ENCODE measurements around the gene FBLN5. TPM values are rescaled to one million over a fixed set of nuclear protein-coding genes. Genes with fewer than 3 reads are reported as not detected.

The FBLN5 gene
- total RNA-seq, 4 donors from 2014 or later, result 109 to 215 (median 186) TPM

- Histone ChIP-seq H3K9me3 (peaks cover 0 to 3% (median 0%) of the 10 kb centered on the region in 4 donors), H3K4me3 (peak overlapping the region; percentile 36 to 77 (median 66)), H3K36me3 (no peaks in the 10 kb centered on the region), H3K27me3 (peaks cover 0 to 4% of the 10 kb centered on the region in 2 donors), H3K4me1 (peaks cover 0 to 22% (median 5%) of the 10 kb centered on the region in 4 donors), H3K27ac (peak overlapping the region; percentile 76 to 90 (median 87))
- no peak for DNase-seq (ENCODE audit: low spot score in 2 of 2)
- no peak for TF ChIP-seq POLR2A (IDR thresholded peaks at IDR 0.05)
- TF ChIP-seq CTCF (IDR thresholded peaks at IDR 0.05), result no peak
- 13 to 31% methylated on average over 4 to 19 of the region's 19 CpGs for WGBS, 2 donors
Observed at GRCh38 chr14:91835197-91835919, 112.1 kb downstream of the FBLN5 start.

GRCh38 chr14:91834571-91834970, 112.9 kb downstream of the FBLN5 start:
- TF ChIP-seq EP300 (IDR thresholded peaks at IDR 0.05) (no peak), POLR2A (IDR thresholded peaks at IDR 0.05) (no peak), CTCF (IDR thresholded peaks at IDR 0.05) (no peak)
- H3K27ac ChIP-seq, result no peak overlapping the region
- H3K4me3 ChIP-seq, result no peak overlapping the region
- WGBS, 2 donors, result 68 to 71% methylated on average over 2 of the region's 2 CpGs
- H3K27me3 ChIP-seq, result peaks cover 0 to 4% of the 10 kb centered on the region in 2 donors
- no peaks in the 10 kb centered on the region for H3K36me3 ChIP-seq
- H3K9me3 ChIP-seq, result peaks cover 0 to 3% (median 0%) of the 10 kb centered on the region in 4 donors
- peaks cover 0 to 22% (median 7%) of the 10 kb centered on the region in 4 donors for H3K4me1 ChIP-seq
- DNase-seq (ENCODE audit: low spot score in 2 of 2), result no peak

DNA sequence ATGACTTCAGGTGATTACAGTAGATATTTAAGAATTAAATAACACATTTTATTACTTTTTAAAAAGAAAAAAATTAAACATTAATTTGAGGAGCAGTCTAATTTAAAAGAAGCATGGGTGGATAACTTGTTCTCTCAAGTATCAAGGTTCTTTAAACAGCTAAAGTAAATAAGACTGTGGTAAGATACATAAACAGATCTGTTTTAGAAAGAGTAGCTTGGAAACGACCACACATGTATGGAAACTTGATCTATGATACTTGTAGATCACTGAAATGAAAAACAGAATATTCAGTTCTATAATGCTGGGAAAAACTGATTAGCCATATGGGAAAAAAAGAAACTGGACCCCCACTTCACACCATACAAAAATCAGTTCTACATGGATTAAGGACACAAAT, 116.2 kb downstream of the FBLN5 start:
- WGBS, 2 donors, result 28 to 29% methylated on average over 1 of the region's 1 CpG
- H3K4me3 ChIP-seq, result no peak overlapping the region
- no peak for TF ChIP-seq CTCF (IDR thresholded peaks at IDR 0.05)
- no peak for TF ChIP-seq POLR2A (IDR thresholded peaks at IDR 0.05)
- TF ChIP-seq EP300 (IDR thresholded peaks at IDR 0.05), result no peak
- peaks cover 0 to 13% (median 7%) of the 10 kb centered on the region in 4 donors for H3K4me1 ChIP-seq
- no peak overlapping the region for H3K27ac ChIP-seq
- no peaks in the 10 kb centered on the region for H3K27me3 ChIP-seq
- peaks cover 0 to 8% (median 0%) of the 10 kb centered on the region in 4 donors for H3K9me3 ChIP-seq
- no peaks in the 10 kb centered on the region for H3K36me3 ChIP-seq
- no peak for DNase-seq (ENCODE audit: low spot score in 2 of 2)

DNA sequence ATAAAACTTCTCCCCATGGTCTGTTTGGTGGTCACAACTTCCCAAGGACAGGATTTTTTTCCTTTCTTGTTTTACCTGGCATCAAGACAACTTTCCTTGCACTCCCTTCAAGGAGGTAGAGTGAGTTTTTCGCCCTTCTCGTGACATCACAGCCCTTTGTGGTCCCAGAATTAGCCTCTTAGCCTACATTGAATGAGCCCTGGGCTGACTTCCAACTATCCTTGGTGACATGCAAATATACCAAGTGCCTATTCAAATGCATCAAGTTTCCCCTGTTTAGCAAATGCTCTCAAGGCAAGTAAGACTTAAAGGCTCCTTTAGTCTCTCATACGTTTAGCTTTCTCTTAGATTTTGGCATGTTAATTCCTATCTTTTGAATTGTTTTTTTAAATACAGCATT, 116.7 kb downstream of the FBLN5 start:
- peaks cover 0 to 8% (median 0%) of the 10 kb centered on the region in 4 donors for H3K9me3 ChIP-seq
- H3K4me3 ChIP-seq, result no peak overlapping the region
- no peak overlapping the region for H3K27ac ChIP-seq
- no peaks in the 10 kb centered on the region for H3K36me3 ChIP-seq
- DNase-seq (ENCODE audit: low spot score in 2 of 2), result no peak
- 31 to 34% methylated on average over 3 of the region's 3 CpGs for WGBS, 2 donors
- TF ChIP-seq CTCF (IDR thresholded peaks at IDR 0.05) (no peak), EP300 (IDR thresholded peaks at IDR 0.05) (no peak), POLR2A (IDR thresholded peaks at IDR 0.05) (no peak)
- peaks cover 0 to 11% (median 5%) of the 10 kb centered on the region in 4 donors for H3K4me1 ChIP-seq
- H3K27me3 ChIP-seq, result no peaks in the 10 kb centered on the region

DNA sequence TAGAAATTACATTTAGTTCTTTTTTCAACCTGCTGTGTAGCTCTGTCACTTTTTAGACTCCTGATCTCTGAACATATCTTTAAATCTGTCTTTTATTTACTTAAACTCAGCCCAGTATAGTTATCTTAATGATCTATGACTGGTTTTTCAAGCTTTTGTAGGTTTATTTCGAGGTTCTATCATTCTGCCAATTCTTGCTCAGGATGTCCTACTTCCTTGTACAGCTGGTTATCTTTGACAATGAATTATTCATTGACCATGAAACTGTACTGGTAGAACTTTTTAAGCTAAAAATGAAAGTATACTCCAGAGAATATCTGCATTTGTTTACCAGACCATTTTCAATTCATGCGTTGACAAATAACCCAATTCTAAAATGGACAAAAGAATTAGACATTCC, 118.0 kb downstream of the FBLN5 start:
- no peaks in the 10 kb centered on the region for H3K36me3 ChIP-seq
- H3K4me1 ChIP-seq, result peaks cover 0 to 11% (median 4%) of the 10 kb centered on the region in 4 donors
- TF ChIP-seq CTCF (IDR thresholded peaks at IDR 0.05) (no peak), POLR2A (IDR thresholded peaks at IDR 0.05) (no peak), EP300 (IDR thresholded peaks at IDR 0.05) (no peak)
- no peak overlapping the region for H3K27ac ChIP-seq
- no peak overlapping the region for H3K4me3 ChIP-seq
- no peaks in the 10 kb centered on the region for H3K27me3 ChIP-seq
- peaks cover 0 to 8% (median 0%) of the 10 kb centered on the region in 4 donors for H3K9me3 ChIP-seq
- 61 to 67% methylated on average over 2 of the region's 2 CpGs for WGBS, 2 donors
- no peak for DNase-seq (ENCODE audit: low spot score in 2 of 2)
